Esophagus muscularis mucosa (tissue), 4 donors: ENCODE measurements around the gene PKP3.

ENCODE experiments used
- CTCF ChIP-seq, 3 experiments: fragments of 200-600 bp in 2 of 3; fragments of 450-650 bp in 1 of 3; sonication (generic) in 2 of 3; IDR thresholded peaks; one replicate each; pipeline ENCODE4 v1.5.1; 2017 to 2019; ENCODE audit warnings: antibody characterized with exemption in 3 of 3, mild to moderate bottlenecking in 2 of 3, moderate library complexity in 1 of 3
- EP300 ChIP-seq: sonication (generic); formaldehyde crosslinking; IDR thresholded peaks from one replicate; pipeline ENCODE4 v1.6.1; 2017; ENCODE audit warnings: antibody characterized with exemption
- POLR2A ChIP-seq: fragments of 450-650 bp; IDR thresholded peaks from one replicate; pipeline ENCODE4 v1.6.1; 2017; ENCODE audit warnings: antibody characterized with exemption, moderate library complexity, mild to moderate bottlenecking, low read depth

- TF ChIP-seq POLR2A (no peak), CTCF (IDR thresholded peaks at IDR 0.05) (no peak), EP300 (no peak)
Measured at GRCh38 chr11:418343-419247, 24.6 kb downstream of the PKP3 start.
